GM12878 (cell line): Measurements from ENCODE around the gene LRRC8D. TPM values are rescaled to one million over a fixed set of nuclear protein-coding genes. Genes with fewer than 3 reads are reported as not detected.

ENCODE experiments used
- ASH2L ChIP-seq: fragments of 300-600, 200-600 bp; sonication (generic); IDR thresholded peaks from 2 replicates; pipeline ENCODE4 v1.6.1; 2017; ENCODE audit warnings: low read depth, mild to moderate bottlenecking, borderline replicate concordance
- ATF7 ChIP-seq: fragments of 450-650 bp; IDR thresholded peaks from 2 replicates; pipeline ENCODE4 v1.6.1; 2016; ENCODE audit warnings: low read depth, mild to moderate bottlenecking
- CBFB ChIP-seq: IDR thresholded peaks from 2 replicates; pipeline ENCODE4 v1.6.1; 2016; ENCODE audit warnings: antibody characterized with exemption, low read depth
- CBX3 ChIP-seq: fragments of 200-600 bp; sonication (generic); IDR thresholded peaks from 2 replicates; pipeline ENCODE4 v1.6.1; 2016; ENCODE audit warnings: low read depth, borderline replicate concordance
- DPF2 ChIP-seq: fragments of 450-650 bp; IDR thresholded peaks from 2 replicates; pipeline ENCODE4 v1.6.1; 2017; ENCODE audit warnings: mild to moderate bottlenecking
- EP300 ChIP-seq, 2 experiments: fragments of 150-350 bp in 1 of 2; IDR thresholded peaks; 2 replicates each; pipeline ENCODE4 v1.6.1; 2011 to 2012; ENCODE audit warnings: low read depth in 2 of 2, low read length in 2 of 2, borderline replicate concordance in 1 of 2, improper control_type of control experiment in 1 of 2, inconsistent platforms in 1 of 2; ENCODE audit not compliant: control insufficient read depth in 1 of 2
- KAT2A ChIP-seq: conservative IDR thresholded peaks from 2 replicates; pipeline ENCODE4 v1.6.1; 2011; ENCODE audit warnings: low read depth, low read length; ENCODE audit not compliant: control insufficient read depth
- LARP7 ChIP-seq: fragments of 450-650 bp; IDR thresholded peaks from 2 replicates; pipeline ENCODE4 v1.6.1; 2017; ENCODE audit warnings: mild to moderate bottlenecking
- MEF2A ChIP-seq: IDR thresholded peaks from 2 replicates; pipeline ENCODE4 v1.6.1; 2011; ENCODE audit warnings: low read depth, mild to moderate bottlenecking, low read length, moderate library complexity; ENCODE audit not compliant: insufficient read depth
- NFYA ChIP-seq: IDR thresholded peaks from 2 replicates; pipeline ENCODE4 v1.6.1; 2011; ENCODE audit warnings: low read depth, mild to moderate bottlenecking, low read length, improper control_type of control experiment, borderline replicate concordance
- POLR2AphosphoS2 ChIP-seq: IDR thresholded peaks from 2 replicates; pipeline ENCODE4 v1.6.1; 2011; ENCODE audit warnings: low read depth, mild to moderate bottlenecking, low read length, improper control_type of control experiment, moderate library complexity
- RCOR1 ChIP-seq: conservative IDR thresholded peaks from 2 replicates; pipeline ENCODE4 v1.6.1; 2012; ENCODE audit warnings: low read depth, low read length, improper control_type of control experiment
- RUNX3 ChIP-seq: IDR thresholded peaks from 2 replicates; pipeline ENCODE4 v1.6.1; 2012; ENCODE audit warnings: low read length, inconsistent platforms
- SUPT20H ChIP-seq: IDR thresholded peaks from 2 replicates; pipeline ENCODE4 v1.6.1; 2011; ENCODE audit warnings: low read depth, mild to moderate bottlenecking, low read length, moderate library complexity, borderline replicate concordance; ENCODE audit not compliant: control insufficient read depth
- WRNIP1 ChIP-seq: IDR thresholded peaks from 2 replicates; pipeline ENCODE4 v1.6.1; 2011; ENCODE audit warnings: low read depth, low read length, improper control_type of control experiment, borderline replicate concordance
- YBX1 ChIP-seq: fragments of 450-650 bp; IDR thresholded peaks from 2 replicates; pipeline ENCODE4 v1.6.1; 2016; ENCODE audit warnings: antibody characterized with exemption
- YY1 ChIP-seq: IDR thresholded peaks from 2 replicates; pipeline ENCODE4 v1.6.1; 2011; ENCODE audit warnings: low read depth, mild to moderate bottlenecking, low read length
- ZNF217 ChIP-seq: fragments of 450-650 bp; IDR thresholded peaks from 2 replicates; pipeline ENCODE4 v1.6.1; 2017; ENCODE audit warnings: antibody characterized with exemption, mild to moderate bottlenecking
- polyA plus RNA-seq, 11 experiments: library from polyadenylated mRNA; depleted of rRNA in 4 of 11; unstranded in 6 of 11; stranded (reverse) in 5 of 11; fragments of >200 nt; fragmentation: Nextera tagmentation in 4 of 11; fragmentation: Illumina TruSeq in 1 of 11; extraction: Ambion mirVana in 4 of 11; extraction: Trizol in 1 of 11; gene quantifications; 1 replicate in 1 of 11; 2 replicates in 10 of 11; pipeline versions ENCODE4 v1.2.1 to v1.2.3, GENCODE V29; 2011 to 2016; ENCODE audit warnings: inconsistent platforms in 2 of 11, missing spikeins in 2 of 11, low read depth in 1 of 11
- total RNA-seq, 4 experiments: library from RNA; depleted of rRNA in 3 of 4; stranded (reverse); fragments of >200 nt in 3 of 4; fragmentation: Illumina TruSeq in 1 of 4; extraction: Trizol in 1 of 4; gene quantifications; 2 replicates each; pipeline versions ENCODE4 v1.2.1 to v1.2.3, GENCODE V29; 2013 to 2021
- TF ChIP-seq, protein P1 (sequence below), 3 experiments: IDR thresholded peaks in 2 of 3; conservative IDR thresholded peaks in 1 of 3; 2 replicates each; pipeline ENCODE4 v1.5.1; 2011; ENCODE audit warnings: low read depth in 3 of 3, low read length in 3 of 3, mild to moderate bottlenecking in 3 of 3, control low read depth in 2 of 3, moderate library complexity in 2 of 3, inconsistent platforms in 1 of 3, mixed read lengths in 1 of 3; ENCODE audit not compliant: control insufficient read depth in 2 of 3, insufficient read depth in 1 of 3; ENCODE audit errors: extremely low read depth in 1 of 3
- TF ChIP-seq, protein P2 (sequence below): fragments of 150-350 bp; IDR thresholded peaks from 2 replicates; pipeline ENCODE4 v1.6.1; 2014; ENCODE audit warnings: mild to moderate bottlenecking, low read depth, low read length
- TF ChIP-seq, protein P3 (sequence below): fragments of 450-650 bp; formaldehyde crosslinking; IDR thresholded peaks from 2 replicates; pipeline ENCODE4 v1.4.0; 2022; ENCODE audit warnings: mild to moderate bottlenecking, moderate library complexity
- TF ChIP-seq, protein P4 (sequence below): IDR thresholded peaks from 2 replicates; pipeline ENCODE4 v1.6.1; 2012; ENCODE audit warnings: low read depth, low read length, improper control_type of control experiment

Gene LRRC8D
- total and polyA plus RNA-seq, 10 of the 15 experiments (the other 5 are each of a cell fraction or from before 2014, with no cell fraction given), result 5.6 to 44.1 (median 26.8) TPM

DNA sequence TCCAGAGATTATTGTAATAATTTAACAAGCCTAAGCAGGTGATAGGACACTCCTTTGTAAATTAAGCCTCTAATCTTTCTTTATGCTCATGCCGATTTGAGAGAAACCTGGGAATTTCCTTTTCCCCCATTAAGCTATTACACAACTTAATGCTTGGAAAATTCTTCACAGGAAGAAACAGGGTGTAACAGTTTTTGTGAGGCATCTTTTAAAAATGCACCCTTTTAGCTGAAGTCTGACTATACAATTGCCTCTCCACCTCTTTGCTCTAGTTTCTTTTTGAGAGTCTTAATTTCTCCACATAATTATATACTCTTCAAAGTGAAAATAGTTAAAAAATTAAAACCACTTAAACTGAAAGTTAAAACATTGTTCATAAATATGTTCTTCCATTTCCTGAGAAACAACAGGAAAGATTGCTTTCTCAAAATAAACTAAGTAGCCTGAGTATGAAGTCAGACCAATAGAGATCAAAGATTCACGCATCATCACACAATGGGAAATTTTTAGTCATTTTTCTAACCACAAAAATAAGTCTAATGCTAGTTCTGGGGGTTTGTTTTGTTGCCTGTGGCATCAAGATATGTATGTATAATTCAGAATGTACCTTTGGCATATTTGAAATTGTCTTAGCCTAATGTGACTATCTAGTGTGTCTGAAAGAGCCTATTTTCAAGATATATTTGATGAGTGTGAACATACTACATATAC, 34.7 kb downstream of the LRRC8D start (continued):
- TF ChIP-seq, protein P1, sequence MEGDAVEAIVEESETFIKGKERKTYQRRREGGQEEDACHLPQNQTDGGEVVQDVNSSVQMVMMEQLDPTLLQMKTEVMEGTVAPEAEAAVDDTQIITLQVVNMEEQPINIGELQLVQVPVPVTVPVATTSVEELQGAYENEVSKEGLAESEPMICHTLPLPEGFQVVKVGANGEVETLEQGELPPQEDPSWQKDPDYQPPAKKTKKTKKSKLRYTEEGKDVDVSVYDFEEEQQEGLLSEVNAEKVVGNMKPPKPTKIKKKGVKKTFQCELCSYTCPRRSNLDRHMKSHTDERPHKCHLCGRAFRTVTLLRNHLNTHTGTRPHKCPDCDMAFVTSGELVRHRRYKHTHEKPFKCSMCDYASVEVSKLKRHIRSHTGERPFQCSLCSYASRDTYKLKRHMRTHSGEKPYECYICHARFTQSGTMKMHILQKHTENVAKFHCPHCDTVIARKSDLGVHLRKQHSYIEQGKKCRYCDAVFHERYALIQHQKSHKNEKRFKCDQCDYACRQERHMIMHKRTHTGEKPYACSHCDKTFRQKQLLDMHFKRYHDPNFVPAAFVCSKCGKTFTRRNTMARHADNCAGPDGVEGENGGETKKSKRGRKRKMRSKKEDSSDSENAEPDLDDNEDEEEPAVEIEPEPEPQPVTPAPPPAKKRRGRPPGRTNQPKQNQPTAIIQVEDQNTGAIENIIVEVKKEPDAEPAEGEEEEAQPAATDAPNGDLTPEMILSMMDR (IDR thresholded peaks at IDR 0.05 in 2 of 3, conservative IDR thresholded peaks at IDR 0.05 in 1 of 3; ENCODE audit: control insufficient read depth in 2 of 3, extremely low read depth in 1 of 3, insufficient read depth in 1 of 3, low read depth in 3 of 3, low read length in 3 of 3), result no peak
- TF ChIP-seq ASH2L (no peak), CBX3 (no peak), RCOR1 (no peak), NFYA (no peak), EP300 (IDR thresholded peaks at IDR 0.05; ENCODE audit: borderline replicate concordance in 1 of 2, control insufficient read depth in 1 of 2, low read depth in 2 of 2, low read length in 2 of 2) (peak in 1 of 2 experiments; percentile 60; a peak in 1 of 4 replicates), ZNF217 (no peak), SUPT20H (no peak), YBX1 (no peak), DPF2 (peak; percentile 46), POLR2AphosphoS2 (no peak), KAT2A (no peak), RUNX3 (peak; percentile 96), MEF2A (peak; percentile 66; the same call in 1 of the 2 replicates), WRNIP1 (no peak), CBFB (peak; percentile 72), ATF7 (peak; percentile 60; the same call in 1 of the 2 replicates), YY1 (no peak), LARP7 (no peak)
- TF ChIP-seq, protein P2, sequence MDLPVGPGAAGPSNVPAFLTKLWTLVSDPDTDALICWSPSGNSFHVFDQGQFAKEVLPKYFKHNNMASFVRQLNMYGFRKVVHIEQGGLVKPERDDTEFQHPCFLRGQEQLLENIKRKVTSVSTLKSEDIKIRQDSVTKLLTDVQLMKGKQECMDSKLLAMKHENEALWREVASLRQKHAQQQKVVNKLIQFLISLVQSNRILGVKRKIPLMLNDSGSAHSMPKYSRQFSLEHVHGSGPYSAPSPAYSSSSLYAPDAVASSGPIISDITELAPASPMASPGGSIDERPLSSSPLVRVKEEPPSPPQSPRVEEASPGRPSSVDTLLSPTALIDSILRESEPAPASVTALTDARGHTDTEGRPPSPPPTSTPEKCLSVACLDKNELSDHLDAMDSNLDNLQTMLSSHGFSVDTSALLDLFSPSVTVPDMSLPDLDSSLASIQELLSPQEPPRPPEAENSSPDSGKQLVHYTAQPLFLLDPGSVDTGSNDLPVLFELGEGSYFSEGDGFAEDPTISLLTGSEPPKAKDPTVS, result no peak
- TF ChIP-seq, protein P3, sequence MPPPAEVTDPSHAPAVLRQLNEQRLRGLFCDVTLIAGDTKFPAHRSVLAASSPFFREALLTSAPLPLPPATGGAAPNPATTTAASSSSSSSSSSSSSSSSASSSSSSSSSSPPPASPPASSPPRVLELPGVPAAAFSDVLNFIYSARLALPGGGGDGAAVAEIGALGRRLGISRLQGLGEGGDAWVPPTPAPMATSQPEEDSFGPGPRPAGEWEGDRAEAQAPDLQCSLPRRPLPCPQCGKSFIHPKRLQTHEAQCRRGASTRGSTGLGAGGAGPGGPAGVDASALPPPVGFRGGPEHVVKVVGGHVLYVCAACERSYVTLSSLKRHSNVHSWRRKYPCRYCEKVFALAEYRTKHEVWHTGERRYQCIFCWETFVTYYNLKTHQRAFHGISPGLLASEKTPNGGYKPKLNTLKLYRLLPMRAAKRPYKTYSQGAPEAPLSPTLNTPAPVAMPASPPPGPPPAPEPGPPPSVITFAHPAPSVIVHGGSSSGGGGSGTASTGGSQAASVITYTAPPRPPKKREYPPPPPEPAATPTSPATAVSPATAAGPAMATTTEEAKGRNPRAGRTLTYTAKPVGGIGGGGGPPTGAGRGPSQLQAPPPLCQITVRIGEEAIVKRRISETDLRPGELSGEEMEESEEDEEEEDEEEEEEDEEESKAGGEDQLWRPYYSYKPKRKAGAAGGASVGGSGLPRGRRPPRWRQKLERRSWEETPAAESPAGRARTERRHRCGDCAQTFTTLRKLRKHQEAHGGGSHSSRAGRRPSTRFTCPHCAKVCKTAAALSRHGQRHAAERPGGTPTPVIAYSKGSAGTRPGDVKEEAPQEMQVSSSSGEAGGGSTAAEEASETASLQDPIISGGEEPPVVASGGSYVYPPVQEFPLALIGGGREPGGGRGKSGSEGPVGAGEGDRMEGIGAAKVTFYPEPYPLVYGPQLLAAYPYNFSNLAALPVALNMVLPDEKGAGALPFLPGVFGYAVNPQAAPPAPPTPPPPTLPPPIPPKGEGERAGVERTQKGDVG (CRISPR knock-in tag), result no peak
- TF ChIP-seq, protein P4, sequence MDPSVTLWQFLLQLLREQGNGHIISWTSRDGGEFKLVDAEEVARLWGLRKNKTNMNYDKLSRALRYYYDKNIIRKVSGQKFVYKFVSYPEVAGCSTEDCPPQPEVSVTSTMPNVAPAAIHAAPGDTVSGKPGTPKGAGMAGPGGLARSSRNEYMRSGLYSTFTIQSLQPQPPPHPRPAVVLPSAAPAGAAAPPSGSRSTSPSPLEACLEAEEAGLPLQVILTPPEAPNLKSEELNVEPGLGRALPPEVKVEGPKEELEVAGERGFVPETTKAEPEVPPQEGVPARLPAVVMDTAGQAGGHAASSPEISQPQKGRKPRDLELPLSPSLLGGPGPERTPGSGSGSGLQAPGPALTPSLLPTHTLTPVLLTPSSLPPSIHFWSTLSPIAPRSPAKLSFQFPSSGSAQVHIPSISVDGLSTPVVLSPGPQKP, result no peak
